GM18502 (cell line): ENCODE measurements around the gene C22orf23.
"Not testable (repeated sequence)": the region's sequence is repeated elsewhere in the genome, so short reads cannot be mapped to it uniquely, and the experiment has no call there.

Experiments
- ATAC-seq: cut with Tn5 transposase; IDR thresholded peaks from one replicate; pipeline ENCODE4 v1.9.1; 2021; ENCODE audit warnings: mild to moderate bottlenecking; ENCODE audit not compliant: unreplicated experiment, poor library complexity

Gene C22orf23

GRCh38 chr22:37959231-37959825 lies 5.9 kb upstream of the C22orf23 start:
- ATAC-seq: no peak

GRCh38 chr22:37957232-37957631 lies 3.8 kb upstream of the C22orf23 start:
- ATAC-seq: no peak

GRCh38 chr22:37955825-37956397 lies 2.5 kb upstream of the C22orf23 start:
- ATAC-seq: not testable (repeated sequence)

DNA sequence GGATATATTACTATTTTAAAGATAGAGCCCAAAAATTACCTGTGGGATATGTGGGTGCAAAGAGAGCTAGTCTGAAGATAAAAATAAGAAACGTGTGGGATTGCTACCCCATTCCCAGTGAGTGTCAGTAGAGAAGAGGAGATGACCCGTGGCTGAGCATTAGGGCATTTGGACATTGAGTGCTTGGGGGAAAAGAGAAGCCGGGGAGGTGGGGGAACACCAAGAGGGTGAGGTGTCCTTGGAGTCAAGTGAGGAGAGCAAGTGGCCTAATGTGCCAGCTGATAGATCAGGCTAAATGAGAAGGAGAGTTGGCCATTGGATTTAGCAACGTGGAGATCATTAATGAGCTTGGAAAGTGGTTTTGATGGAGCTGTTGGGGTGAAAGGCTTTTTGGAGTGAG lies 1.3 kb upstream of the C22orf23 start:
- no peak for ATAC-seq

DNA sequence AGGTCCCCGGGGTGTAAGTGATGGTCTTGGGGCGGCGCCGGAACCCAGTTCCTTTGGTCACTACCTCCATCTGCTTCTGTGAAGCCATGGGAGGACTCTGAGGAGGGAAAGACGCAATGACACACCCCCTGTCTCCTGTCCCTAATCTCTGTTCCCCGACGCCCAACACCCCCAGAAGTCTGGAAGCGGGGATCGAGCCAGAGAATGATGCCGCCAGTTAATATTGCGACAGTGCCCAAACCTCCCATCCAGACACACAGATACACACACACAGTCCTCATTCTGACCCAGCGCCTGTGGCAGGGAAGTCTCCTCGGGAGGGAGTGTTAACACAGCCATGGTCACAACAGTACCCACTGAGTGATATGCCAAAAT lies 352 bp downstream of the C22orf23 start:
- ATAC-seq: no peak

GRCh38 chr22:37952629-37953028 lies 772 bp downstream of the C22orf23 start:
- not testable (repeated sequence) for ATAC-seq

GRCh38 chr22:37951305-37951704 lies 2.1 kb downstream of the C22orf23 start:
- no peak for ATAC-seq

GRCh38 chr22:37947142-37947795 lies 6.1 kb downstream of the C22orf23 start:
- ATAC-seq: not testable (repeated sequence)

GRCh38 chr22:37944423-37944822 lies 9.0 kb downstream of the C22orf23 start:
- ATAC-seq: not testable (repeated sequence)

- no peak for ATAC-seq
Observed at GRCh38 chr22:37943825-37944198, 9.6 kb downstream of the C22orf23 start.

GRCh38 chr22:37943136-37943824 lies 10.1 kb downstream of the C22orf23 start:
- no peak for ATAC-seq

DNA sequence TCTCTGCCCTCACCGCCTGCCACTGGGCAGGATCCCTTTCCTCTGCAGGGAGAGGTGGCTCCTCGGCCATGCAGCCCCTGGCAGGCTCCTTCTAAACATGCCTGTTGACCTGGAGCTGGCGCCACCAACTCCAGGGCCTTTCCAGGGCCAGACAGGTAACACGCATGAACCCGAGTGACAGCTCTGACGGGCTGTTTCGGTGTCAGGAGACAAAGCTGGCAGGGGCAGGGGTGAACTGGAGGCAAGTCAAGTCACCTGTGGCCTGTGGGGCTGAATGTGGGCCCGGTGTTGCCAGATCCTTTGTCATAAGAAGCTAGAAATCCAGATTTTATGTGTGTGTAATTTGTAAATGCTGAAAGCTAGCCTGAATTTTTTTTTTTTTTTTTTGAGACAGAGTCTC lies 11.3 kb downstream of the C22orf23 start:
- no peak for ATAC-seq

- ATAC-seq: no peak
Observed at GRCh38 chr22:37940698-37941376, 12.6 kb downstream of the C22orf23 start.

DNA sequence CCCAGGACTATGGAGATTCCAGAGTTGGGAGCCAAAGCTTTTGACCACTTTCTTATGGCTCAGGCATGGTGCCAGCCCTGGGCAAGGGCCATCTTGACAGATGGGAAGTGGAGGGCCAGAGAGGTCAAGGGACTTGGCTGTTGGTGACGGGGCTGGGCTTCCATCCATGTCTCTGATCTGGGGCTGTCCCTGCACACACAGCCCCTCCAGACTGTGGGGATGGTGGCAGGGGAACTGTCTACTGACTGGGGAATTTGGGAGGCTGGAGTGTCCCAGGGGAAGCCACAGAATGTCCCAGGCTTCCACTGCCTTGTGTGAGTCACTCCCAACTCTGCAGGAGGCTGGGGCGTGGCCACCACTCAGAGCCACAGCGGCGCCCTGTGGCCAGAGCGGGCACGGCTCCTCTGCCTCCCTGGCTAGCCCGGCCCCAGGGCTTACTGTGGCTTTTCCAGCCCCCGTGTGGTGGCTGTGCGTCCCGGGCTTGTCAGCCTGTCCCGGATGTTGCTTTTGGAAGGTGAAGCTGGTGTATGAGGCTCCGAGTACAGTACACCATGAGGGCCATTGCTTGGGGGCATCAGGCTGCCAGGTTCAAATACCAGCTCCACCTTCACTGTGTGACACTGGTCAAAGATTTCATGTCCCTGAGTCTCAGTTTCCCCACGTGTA lies 19.6 kb downstream of the C22orf23 start:
- peak; percentile 88 for ATAC-seq

GRCh38 chr22:37932821-37933578 lies 20.4 kb downstream of the C22orf23 start:
- ATAC-seq: no peak

DNA sequence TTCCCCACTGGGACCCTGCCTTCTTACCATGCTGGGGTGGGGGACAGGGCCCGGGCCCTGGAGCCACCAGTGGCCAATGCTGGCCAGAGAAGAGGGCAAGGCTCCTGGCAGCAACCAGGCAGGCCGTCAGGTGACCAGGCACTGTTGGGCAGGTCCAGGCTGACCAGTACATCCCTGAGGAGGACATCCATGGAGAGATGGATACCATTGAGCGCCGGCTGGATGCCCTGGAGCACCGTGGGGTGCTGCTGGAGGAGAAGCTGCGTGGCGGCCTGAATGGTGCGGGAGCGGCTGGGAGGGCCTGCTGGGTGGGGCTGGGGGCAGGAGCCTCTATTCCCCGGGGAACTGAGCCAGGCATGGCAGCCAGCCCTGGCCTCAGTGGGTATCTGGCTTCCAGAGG lies 21.0 kb downstream of the C22orf23 start:
- ATAC-seq: no peak

GRCh38 chr22:37931893-37932389 lies 21.5 kb downstream of the C22orf23 start:
- ATAC-seq: no peak

DNA sequence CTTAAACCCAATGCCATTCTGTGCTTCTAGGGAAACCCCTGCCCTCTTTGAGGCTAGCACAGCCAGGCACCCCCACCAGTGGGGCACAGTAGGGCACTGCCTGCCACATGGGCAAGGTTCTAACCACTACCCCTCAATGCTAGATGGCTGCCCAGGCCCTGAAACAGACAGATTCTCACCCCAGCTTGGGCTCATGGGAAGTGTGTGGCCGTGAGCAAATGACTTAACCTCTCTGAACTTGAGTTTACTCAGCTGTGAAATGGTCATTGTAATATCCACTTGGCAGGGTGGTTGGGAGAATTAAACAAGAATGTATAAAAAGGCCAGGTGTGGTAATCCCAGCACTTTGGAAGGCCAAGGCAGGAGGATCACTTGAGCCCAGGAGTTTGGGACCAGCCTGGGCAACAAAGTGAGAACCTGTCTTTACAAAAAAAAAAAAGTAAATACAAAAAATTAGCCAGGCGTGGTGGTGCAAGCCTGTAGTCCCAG lies 22.4 kb downstream of the C22orf23 start:
- no peak for ATAC-seq

GRCh38 chr22:37930270-37930951 lies 23.0 kb downstream of the C22orf23 start:
- ATAC-seq: no peak
